GM12878 (cell line): ENCODE results near the gene TPPP3. TPM values are rescaled to one million over a fixed set of nuclear protein-coding genes. Genes with fewer than 3 reads are reported as not detected.

Source experiments
- ATAC-seq: fragments of 200-7000 bp; cut with Tn5 transposase; 3 replicates; pipeline ENCODE4 v1.9.1; 2020; ENCODE audit warnings: mild to moderate bottlenecking, moderate library complexity
- BruUV-seq: library from RNA; stranded (reverse); fragments of 400-500 nt; replicated peaks from 2 replicates; lab custom pipeline; 2021; lab: Mats Ljungman, UMichigan
- CTCF ChIA-PET: fragments of 300-600 bp; sonication (Branson Sonifier 250); formaldehyde crosslinking; extraction: SDS; loops from one replicate; lab custom pipeline; 2021; ENCODE audit warnings: inconsistent platforms; lab: Yijun Ruan, JAX
- POLR2A ChIA-PET: fragments of 350-600 bp; formaldehyde crosslinking; extraction: SDS; loops from one replicate; lab custom pipeline; 2021; ENCODE audit warnings: inconsistent platforms; lab: Charles Lee
- RAD21 ChIA-PET: fragments of 300-600 bp; sonication (Branson Sonifier 250); formaldehyde crosslinking; loops from one replicate; lab custom pipeline; 2023; ENCODE audit warnings: antibody characterized with exemption; ENCODE audit not compliant: unreplicated experiment; lab: Charles Lee
- SMC1A ChIA-PET: fragments of 300-600 bp; sonication (Branson Sonifier 250); formaldehyde crosslinking; loops from one replicate; lab custom pipeline; 2023; ENCODE audit not compliant: unreplicated experiment, uncharacterized antibody; lab: Charles Lee
- DNase-seq: peaks from one replicate; pipeline ENCODE4 v3.0.0-alpha.2; 2011; ENCODE audit warnings: low read depth, low spot score
- FAIRE-seq: peaks from 3 replicates; lab custom pipeline; 2011; peaks lifted over from hg19 to GRCh38; lab: Jason Lieb, UNC
- H2AFZ ChIP-seq: 2 replicates; pipeline ENCODE4 v1.6.0; 2011; ENCODE audit warnings: low read depth, low read length, control low read depth; ENCODE audit not compliant: control insufficient read depth
- H3K27ac ChIP-seq: 2 replicates; pipeline ENCODE4 v1.5.1; 2011; ENCODE audit warnings: control low read depth; ENCODE audit not compliant: control insufficient read depth, insufficient read depth
- H3K27me3 ChIP-seq, 2 experiments: replicated peaks in 1 of 2; 2 replicates each; pipeline versions ENCODE4 v1.6.0 to v1.6.1; 2011; ENCODE audit warnings: low read length in 1 of 2; ENCODE audit not compliant: control insufficient read depth in 2 of 2, insufficient read depth in 2 of 2
- H3K36me3 ChIP-seq, 2 experiments: 2 replicates each; pipeline ENCODE4 v1.5.1; 2011; ENCODE audit warnings: low read length in 1 of 2; ENCODE audit not compliant: control insufficient read depth in 2 of 2, insufficient read depth in 2 of 2
- H3K4me1 ChIP-seq: 2 replicates; pipeline ENCODE4 v1.6.1; 2011; ENCODE audit warnings: mild to moderate bottlenecking, low read length, moderate library complexity, mixed read lengths; ENCODE audit not compliant: control insufficient read depth, insufficient read depth
- H3K4me2 ChIP-seq: 2 replicates; pipeline ENCODE4 v1.6.0; 2011; ENCODE audit warnings: control low read depth; ENCODE audit not compliant: control insufficient read depth, insufficient read depth
- H3K4me3 ChIP-seq: fragments of 200-600 bp; sonication (generic); 2 replicates; pipeline ENCODE4 v1.5.1; 2016
- H3K79me2 ChIP-seq: 2 replicates; pipeline ENCODE4 v1.6.0; 2011; ENCODE audit warnings: low read length; ENCODE audit not compliant: control insufficient read depth, insufficient read depth
- H3K9ac ChIP-seq: 2 replicates; pipeline ENCODE4 v1.8.0; 2011; ENCODE audit warnings: low read length, control low read depth, mixed read lengths; ENCODE audit not compliant: control insufficient read depth, insufficient read depth
- H3K9me3 ChIP-seq: replicated peaks from 3 replicates; pipeline ENCODE4 v1.5.1; 2011; ENCODE audit warnings: mild to moderate bottlenecking, low read length; ENCODE audit not compliant: control insufficient read depth, insufficient read depth
- H4K20me1 ChIP-seq: 2 replicates; pipeline ENCODE4 v1.6.0; 2011; ENCODE audit not compliant: control insufficient read depth, insufficient read depth
- GATAD2B ChIP-seq: fragments of 450-650 bp; conservative IDR thresholded peaks from 2 replicates; pipeline ENCODE4 v1.6.1; 2017; ENCODE audit warnings: low read depth, mild to moderate bottlenecking, moderate library complexity
- MYB ChIP-seq: fragments of 150-350 bp; IDR thresholded peaks from 2 replicates; pipeline ENCODE4 v1.6.1; 2014; ENCODE audit warnings: mild to moderate bottlenecking, low read depth, low read length, borderline replicate concordance
- PKNOX1 ChIP-seq: fragments of 450-650 bp; IDR thresholded peaks from 2 replicates; pipeline ENCODE4 v1.6.1; 2016; ENCODE audit warnings: mild to moderate bottlenecking
- STAT3 ChIP-seq: IDR thresholded peaks from 2 replicates; pipeline ENCODE4 v1.6.1; 2011; ENCODE audit warnings: low read depth, low read length, improper control_type of control experiment
- WGBS: methylation state at CpG from one replicate; pipeline ENCODE4 v1.1.6; 2016; ENCODE audit warnings: low lambda C conversion rate; ENCODE audit not compliant: insufficient replicate concordance, insufficient coverage; ENCODE audit errors: missing lambda C conversion rate; 5-methylcytosine and 5-hydroxymethylcytosine counted together
- in situ Hi-C: fragments of 300-500 bp; cut with MboI; formaldehyde crosslinking; loops from 9 replicates; pipeline ENCODE4 v1.14.3; 2018; ENCODE audit warnings: mixed read lengths
- intact Hi-C: fragments of 100-400 bp; cut with micrococcal nuclease; formaldehyde crosslinking; loops from one replicate; pipeline ENCODE4 v1.14.2; 2022; ENCODE audit not compliant: unreplicated experiment
- polyA plus RNA-seq, 11 experiments: library from polyadenylated mRNA; depleted of rRNA in 4 of 11; unstranded in 6 of 11; stranded (reverse) in 5 of 11; fragments of >200 nt; fragmentation: Nextera tagmentation in 4 of 11; fragmentation: Illumina TruSeq in 1 of 11; extraction: Ambion mirVana in 4 of 11; extraction: Trizol in 1 of 11; gene quantifications; 1 replicate in 1 of 11; 2 replicates in 10 of 11; pipeline versions ENCODE4 v1.2.1 to v1.2.3, GENCODE V29; 2011 to 2016; ENCODE audit warnings: inconsistent platforms in 2 of 11, missing spikeins in 2 of 11, low read depth in 1 of 11
- total RNA-seq, 4 experiments: library from RNA; depleted of rRNA in 3 of 4; stranded (reverse); fragments of >200 nt in 3 of 4; fragmentation: Illumina TruSeq in 1 of 4; extraction: Trizol in 1 of 4; gene quantifications; 2 replicates each; pipeline versions ENCODE4 v1.2.1 to v1.2.3, GENCODE V29; 2013 to 2021

TPPP3 gene
- total and polyA plus RNA-seq, 10 of the 15 experiments (the other 5 are each of a cell fraction or from before 2014, with no cell fraction given), result 0.14 TPM; not detected in 9

GRCh38 chr16:67388191-67388590 is 5.1 kb downstream of the TPPP3 start:
- SMC1A ChIA-PET, result no interaction called here
- Histone ChIP-seq H2AFZ (no peak overlapping the region), H4K20me1 (no peaks in the 10 kb centered on the region), H3K4me1 (no peaks in the 10 kb centered on the region), H3K4me3 (no peak overlapping the region), H3K36me3 (no peaks in the 10 kb centered on the region), H3K27ac (no peak overlapping the region), H3K79me2 (no peaks in the 10 kb centered on the region)
- FAIRE-seq, result no peak
- no TSS peak for BruUV-seq
- RAD21 ChIA-PET, result no interaction called here
- in situ Hi-C loops (no loop called here), intact Hi-C loops (no loop called here)
- 43% methylated on average over 8 of the region's 8 CpGs for WGBS
- no peak for DNase-seq
- TF ChIP-seq PKNOX1 (no peak), MYB (no peak)
- TF ChIP-seq, all 136 proteins: peak for 0
- no peak overlapping the region for H3K9ac ChIP-seq
- POLR2A ChIA-PET, result interaction anchor here (0.6 kb wide), 1 partner anchor 171 kb away, joined by 4 read pairs; no protein-coding TSS in a partner anchor
- CTCF ChIA-PET, result no interaction called here
- H3K27me3 ChIP-seq, result peaks cover 1 to 7% of the 10 kb centered on the region in 2 experiments; a peak in 3 of 4 replicates
- H3K9me3 ChIP-seq, result no peaks in the 10 kb centered on the region
- no peak for ATAC-seq
- H3K4me2 ChIP-seq, result no peak overlapping the region

- ATAC-seq, result no peak
- Histone ChIP-seq H3K27ac (no peak overlapping the region), H3K4me1 (no peaks in the 10 kb centered on the region), H3K79me2 (no peaks in the 10 kb centered on the region), H3K36me3 (no peaks in the 10 kb centered on the region), H3K9me3 (no peaks in the 10 kb centered on the region), H3K4me3 (no peak overlapping the region), H4K20me1 (no peaks in the 10 kb centered on the region), H2AFZ (no peak overlapping the region), H3K9ac (no peak overlapping the region), H3K27me3 (peaks cover 0 to under 1% of the 10 kb centered on the region in 2 experiments; a peak in 3 of 4 replicates), H3K4me2 (no peak overlapping the region)
- intact Hi-C loops (no loop called here), in situ Hi-C loops (no loop called here)
- DNase-seq, result no peak
- BruUV-seq, result no TSS peak
- ChIA-PET RAD21 (no interaction called here), POLR2A (no interaction called here), CTCF (interaction anchor here (0.6 to 0.9 kb wide), 2 partner anchors 31 to 109 kb away, joined by 3 read pairs; no protein-coding TSS in a partner anchor), SMC1A (no interaction called here)
- no peak for TF ChIP-seq STAT3
- no peak for TF ChIP-seq GATAD2B
- no peak for FAIRE-seq
- 30% methylated on average over 8 of the region's 8 CpGs for WGBS
Observed at GRCh38 chr16:67387479-67388079, 5.7 kb downstream of the TPPP3 start.
